Measurements from ENCODE around the gene OTULINL.
A peak's percentile ranks its signal among the peaks of the same experiment; 100 is the strongest.

OTULINL gene

GRCh38 chr5:14600846-14601245 is 19.3 kb downstream of the OTULINL start:
- no peak for DNase-seq (ENCODE audit: low spot score)

- no peak for DNase-seq (ENCODE audit: low spot score)
These were observed 21.5 kb downstream of the OTULINL start for GRCh38 chr5:14603141-14603540.

GRCh38 chr5:14607104-14607503 is 25.5 kb downstream of the OTULINL start:
- DNase-seq (ENCODE audit: low spot score) = no peak

DNA sequence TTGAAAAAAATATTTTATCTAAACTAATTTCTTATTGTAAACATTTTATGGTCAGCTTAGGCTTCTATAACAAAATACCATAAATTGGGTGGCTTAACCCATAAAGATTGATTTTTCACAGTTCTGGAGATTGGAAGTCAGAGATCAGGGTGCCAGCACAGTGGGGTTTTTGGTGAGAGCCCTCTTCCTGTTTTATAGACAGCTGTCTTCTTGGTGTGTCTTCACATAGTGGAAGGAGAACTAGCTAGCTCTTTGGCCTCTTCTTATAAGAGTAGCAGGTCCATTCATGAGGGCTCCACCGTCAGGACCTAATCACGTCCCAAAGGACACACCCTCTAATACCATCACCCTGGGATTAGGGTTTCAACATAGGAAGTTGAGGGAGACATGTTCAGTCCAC is 26.6 kb downstream of the OTULINL start:
- no peak for DNase-seq (ENCODE audit: low spot score)

- no peak for DNase-seq (ENCODE audit: low spot score)
These were observed 30.1 kb downstream of the OTULINL start for GRCh38 chr5:14611737-14612136.

DNA sequence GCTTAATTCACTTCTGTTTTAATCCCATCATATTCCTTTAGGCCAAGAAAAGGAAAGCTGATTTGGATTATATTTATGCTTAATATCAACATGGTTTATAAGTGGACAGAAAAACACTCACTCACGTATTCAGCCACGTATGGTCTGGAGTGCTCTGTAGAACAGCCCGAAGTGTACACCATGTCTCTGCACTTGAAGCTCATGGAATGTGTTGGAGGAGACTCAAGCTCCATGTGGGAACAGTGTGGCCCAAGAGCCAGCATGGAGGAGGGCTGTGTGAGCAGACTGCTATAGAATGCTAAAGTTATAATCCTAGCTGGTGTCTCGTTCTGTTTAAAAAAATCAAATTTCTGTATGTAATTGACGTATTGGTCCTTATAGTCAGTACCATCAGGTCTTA is 32.9 kb downstream of the OTULINL start:
- no peak for DNase-seq (ENCODE audit: low spot score)

GRCh38 chr5:14615365-14615764 is 33.8 kb downstream of the OTULINL start:
- DNase-seq (ENCODE audit: low spot score) = no peak

DNA sequence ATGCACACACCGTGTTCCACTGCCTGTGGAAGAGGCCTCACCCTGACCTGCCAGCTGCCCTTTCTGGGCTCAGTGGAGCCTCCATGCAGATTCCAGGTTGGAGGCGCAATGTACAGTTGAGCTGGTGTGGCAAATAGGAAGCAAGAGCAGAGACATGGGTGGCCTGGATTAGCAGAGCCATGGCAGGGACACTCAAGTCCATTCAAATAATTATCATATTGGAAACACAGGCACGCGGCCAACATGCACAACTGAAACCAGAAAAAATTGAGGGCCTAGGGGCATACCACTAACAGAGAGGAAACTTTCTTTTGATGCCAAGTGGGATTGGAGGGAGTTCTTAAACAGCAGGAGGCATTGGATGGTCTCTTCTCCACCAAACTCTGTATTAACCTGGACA is 35.8 kb downstream of the OTULINL start:
- DNase-seq (ENCODE audit: low spot score) = no peak

GRCh38 chr5:14627270-14627669 is 45.7 kb downstream of the OTULINL start:
- DNase-seq (ENCODE audit: low spot score) = no peak

GRCh38 chr5:14628346-14628745 is 46.8 kb downstream of the OTULINL start:
- peak; percentile 70 for DNase-seq (ENCODE audit: low spot score)

DNA sequence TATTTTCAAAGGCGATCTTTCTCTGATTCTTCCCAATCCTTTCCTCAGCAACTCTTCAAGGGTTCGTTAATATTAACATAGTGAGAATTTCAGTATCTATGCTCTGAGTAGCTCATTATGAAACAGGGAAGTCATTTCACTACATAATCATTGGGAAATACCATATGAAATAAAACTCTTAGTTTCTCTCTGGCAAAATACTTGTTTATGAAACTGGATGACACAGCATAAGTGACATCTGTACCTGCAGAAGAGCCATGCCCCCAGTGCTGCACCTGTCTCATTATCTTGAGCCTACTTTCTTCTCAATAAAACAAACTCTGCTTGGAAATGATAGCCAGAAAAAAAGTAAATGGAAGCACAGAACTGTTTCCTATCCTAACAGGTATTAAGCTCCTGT is 49.1 kb downstream of the OTULINL start:
- DNase-seq (ENCODE audit: low spot score) = no peak

- DNase-seq (ENCODE audit: low spot score) = no peak
These were observed 54.1 kb downstream of the OTULINL start for GRCh38 chr5:14635656-14636055.

- DNase-seq (ENCODE audit: low spot score) = no peak
These were observed 59.2 kb downstream of the OTULINL start for GRCh38 chr5:14640765-14641164.

GRCh38 chr5:14644623-14645237 is 63.1 kb downstream of the OTULINL start:
- DNase-seq (ENCODE audit: low spot score) = no peak

DNA sequence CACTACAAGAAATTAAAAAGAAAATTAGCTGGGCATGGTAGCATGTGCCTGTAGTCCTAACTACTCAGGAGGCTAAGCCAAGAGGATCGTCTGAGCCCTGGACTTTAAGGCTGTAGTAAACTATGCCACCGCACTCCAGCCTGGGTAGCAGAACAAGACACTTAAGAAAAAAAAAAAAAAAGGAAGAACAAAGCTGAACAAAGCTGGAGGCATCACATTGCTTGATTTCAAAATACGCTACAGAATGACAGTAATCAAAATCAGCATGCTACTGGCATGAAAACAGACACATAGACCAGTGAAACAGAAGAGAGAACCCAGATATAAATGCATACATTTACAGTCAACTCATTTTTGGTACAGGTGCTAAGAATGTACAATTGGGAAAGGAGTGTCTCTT is 68.5 kb downstream of the OTULINL start:
- DNase-seq (ENCODE audit: low spot score) = no peak

DNA sequence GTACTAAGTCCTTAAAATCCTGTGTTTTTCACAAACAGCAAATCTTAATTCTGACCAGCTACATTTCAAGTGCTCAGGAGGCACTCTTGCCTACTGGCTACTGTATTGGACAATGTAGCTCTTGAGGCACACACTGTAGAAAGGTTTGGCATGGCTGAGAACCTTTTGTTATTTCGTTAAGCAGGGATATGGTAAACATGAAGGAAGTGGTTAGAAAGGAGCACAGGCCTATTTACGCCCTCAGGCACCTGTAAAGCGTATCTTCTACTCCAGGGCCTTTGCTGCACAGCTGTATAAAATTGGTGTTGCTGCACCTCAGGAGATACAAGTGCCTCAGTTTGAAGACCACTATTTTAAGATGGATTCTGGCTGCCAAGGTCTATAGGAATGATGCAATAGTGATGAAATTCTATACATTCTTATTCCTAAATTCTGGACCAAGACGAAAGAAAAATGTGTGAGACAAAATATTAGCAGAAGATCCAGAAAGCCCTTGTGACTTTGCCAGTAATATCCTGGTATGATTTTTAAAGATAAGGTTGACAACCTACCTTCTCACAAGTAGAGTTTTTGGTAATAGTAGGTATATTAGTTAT is 73.7 kb downstream of the OTULINL start:
- DNase-seq (ENCODE audit: low spot score) = no peak

DNA sequence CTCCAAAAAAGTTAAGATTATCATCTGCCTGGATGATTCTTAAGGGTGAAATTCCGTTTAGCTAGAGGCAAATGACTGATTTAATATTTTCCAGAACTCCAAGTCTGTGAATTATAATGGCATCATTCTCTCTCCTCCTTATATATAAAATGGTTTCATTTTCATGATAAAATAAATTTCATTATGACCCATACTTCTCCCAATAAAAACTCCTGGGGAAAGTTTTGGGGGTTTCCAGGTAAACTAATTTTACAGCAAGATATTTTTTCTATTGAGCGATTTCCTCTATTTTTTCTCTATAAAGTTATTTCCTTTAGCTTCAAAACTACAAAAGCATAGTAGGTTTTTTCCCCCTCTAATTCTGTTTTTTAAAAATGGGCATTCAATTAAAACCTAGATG is 75.3 kb downstream of the OTULINL start:
- no peak for DNase-seq (ENCODE audit: low spot score)

DNA sequence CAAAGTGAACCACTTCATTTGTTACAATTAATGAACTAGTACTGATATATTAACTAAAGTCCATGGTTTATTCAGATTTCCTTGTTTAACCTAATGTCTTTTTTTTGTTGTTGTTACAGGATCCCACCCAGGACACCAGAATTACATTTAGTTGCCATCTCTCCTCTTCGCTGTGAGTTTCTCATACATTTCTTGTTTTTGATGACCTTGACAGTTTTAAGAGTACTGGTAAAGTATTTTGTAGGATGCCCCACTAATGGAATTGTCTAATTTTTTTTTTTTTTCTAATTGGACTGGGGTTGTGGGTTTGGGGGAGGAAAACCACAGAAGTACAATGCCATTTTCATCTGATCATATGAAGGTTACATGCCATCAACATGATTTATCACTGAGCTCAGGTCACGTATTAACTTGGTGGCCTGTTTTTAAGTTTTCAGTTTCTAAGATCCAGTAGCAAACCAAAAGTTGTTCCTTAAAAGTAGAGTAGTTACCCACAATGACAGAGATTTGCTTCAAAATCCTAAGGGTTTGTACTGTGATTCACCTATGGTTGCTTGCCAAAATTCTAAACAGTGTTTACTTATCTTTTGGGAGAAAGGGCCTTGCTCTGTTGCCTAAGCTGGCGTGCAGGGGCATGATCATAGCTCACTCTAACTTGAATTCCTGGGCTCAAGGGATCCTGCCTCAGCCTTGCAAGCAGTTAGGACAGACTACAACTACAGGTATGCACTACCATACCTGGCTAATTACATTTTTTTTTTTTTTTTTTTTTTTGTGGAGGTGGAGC is 78.4 kb downstream of the OTULINL start:
- no peak for DNase-seq (ENCODE audit: low spot score)

GRCh38 chr5:14660833-14661232 is 79.2 kb downstream of the OTULINL start:
- no peak for DNase-seq (ENCODE audit: low spot score)
